NAMALWA (cell line): ENCODE data around the gene ABAT.
"Not testable (repeated sequence)": the region's sequence is repeated elsewhere in the genome, so short reads cannot be mapped to it uniquely, and the experiment has no call there.

ENCODE experiments used
- DNase-seq: peaks from one replicate; pipeline ENCODE4 v3.0.0-alpha.2; 2015; ENCODE audit warnings: low spot score

The ABAT gene

DNA sequence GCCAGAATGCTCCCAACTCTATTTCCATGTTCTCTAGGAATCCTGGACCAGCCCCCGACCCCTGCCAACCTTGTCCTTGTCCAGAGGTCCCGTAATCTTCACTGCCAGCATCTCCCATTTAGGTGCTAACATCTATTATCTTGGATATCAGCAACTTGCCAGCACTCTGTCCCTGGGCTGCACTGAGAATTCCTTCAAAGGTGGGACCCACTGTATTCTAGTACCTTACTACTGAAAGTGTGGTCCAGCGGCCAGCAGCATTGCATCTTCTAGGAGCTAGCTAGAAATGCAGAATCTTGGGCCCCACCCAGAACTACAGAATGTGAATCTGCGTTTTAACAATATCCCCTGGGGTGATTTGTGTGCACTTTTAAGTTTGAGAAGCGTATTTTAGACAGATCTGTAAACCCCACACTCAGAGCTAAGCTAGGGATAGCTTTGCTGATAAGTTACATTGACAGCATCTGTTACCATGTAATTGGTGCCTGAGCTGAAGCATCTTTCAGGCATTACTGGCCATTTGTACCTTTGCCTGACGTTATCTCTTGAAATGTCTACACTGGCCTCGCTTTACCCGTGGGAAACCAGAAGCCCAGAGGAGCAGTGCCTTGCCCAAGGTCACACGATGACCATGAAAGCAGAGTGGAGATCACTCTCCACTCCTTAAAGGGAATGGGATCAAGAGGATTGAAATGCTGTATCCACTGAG is 8.3 kb downstream of the ABAT start:
- no peak for DNase-seq

DNA sequence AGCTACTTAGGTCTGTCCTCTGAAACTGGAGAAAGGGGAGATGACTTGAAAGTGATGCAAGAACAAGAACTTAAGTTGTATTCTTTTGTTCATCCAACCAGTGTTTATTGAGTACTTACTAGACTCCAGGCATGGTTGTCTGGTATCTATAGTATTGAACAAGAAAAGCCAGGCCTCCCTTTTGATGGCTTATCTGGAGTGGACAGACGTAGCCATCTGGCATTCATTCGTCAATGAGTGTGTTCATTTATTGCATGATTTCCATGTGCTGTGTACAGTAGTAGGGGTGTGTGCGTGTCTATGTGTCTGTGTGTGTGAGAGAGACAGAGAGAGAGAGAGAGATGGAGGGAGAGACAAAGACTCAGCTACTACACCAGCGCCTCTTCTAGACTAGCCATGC is 9.2 kb downstream of the ABAT start:
- DNase-seq: no peak

DNA sequence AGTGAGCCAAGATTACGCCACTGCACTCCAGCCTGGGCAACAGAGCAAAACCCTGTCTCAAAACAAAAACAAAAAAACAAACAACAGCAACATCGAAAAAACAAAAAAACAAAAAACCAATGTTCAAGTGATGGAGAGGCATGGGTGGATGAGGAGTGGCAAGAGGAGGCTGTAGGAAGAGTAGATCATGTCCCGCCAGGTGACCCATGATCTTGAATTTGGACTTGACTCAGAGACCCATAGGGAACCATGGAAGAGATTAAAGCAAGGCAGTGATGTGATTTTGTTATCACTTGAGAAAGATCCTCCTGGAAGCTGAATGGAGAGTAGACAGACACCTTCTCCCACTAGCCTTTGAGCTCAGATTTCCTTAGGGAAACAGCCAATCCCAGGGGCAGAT is 11.2 kb downstream of the ABAT start:
- no peak for DNase-seq

DNA sequence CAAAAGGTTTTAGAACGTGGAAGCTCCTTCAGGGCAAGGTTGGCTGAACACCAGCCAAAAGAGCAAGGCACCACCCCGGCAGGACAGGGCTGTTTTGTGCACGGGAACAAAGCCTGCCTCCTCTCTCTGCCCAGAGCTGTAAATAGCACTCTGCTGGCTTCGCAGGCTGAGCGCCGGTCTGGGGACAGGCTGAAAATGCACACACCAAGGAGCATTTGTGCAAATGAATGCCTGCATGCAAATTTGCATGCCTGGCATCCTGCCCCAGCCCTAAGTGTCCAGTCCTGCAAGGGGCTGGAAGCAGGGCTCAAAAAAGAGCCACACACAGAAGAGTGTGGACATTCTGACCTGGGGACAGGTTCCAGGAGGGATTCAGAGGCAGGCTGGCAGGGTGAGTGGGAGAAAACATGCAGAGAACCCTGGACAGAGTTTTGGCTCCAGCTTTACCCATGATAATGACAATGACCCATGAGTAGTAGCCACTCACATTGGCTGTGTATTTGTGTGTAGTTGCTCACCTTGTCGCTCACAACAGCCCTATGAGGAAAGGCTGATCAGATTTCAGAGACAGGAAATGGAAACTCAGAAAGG is 11.7 kb downstream of the ABAT start:
- DNase-seq: no peak

DNA sequence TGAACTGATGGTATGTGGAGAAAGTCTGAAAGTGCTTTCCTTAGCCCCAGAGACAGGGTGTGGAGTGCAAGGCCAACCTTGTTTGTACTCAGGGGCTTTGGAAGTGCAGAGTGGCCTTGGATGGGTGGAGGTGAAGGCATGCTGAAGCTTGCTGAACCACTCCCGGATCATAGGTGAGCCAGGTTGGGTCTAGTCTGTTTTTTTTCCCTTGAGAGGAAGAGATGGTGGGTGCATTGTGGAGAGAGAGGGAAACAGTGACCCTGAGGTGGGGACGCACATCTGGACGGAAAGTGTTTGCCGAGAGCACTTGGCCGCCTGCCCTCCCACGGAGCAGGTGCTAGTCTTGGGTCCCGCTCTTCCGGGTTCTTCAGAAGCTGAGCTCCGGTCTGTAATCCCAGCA is 12.5 kb downstream of the ABAT start:
- no peak for DNase-seq

DNA sequence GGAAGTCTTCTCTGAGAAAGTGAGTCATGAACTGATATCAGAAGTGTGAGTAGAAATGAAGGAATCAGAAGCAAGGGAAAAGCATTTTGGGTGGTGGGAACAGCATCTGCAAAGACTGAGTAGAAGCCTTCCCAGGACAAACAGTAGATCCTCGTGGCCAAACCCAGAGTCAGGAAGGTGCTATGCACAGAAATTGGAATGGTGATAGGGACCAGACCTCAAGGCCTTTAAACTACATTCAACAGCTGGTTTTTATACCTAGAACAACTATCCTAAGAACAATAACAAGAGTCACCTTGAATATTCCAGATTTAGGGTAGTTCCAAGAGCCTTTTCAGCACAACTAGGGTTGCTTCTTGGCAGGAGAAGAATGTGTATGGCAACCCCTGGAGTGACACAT is 15.3 kb downstream of the ABAT start:
- DNase-seq: no peak

DNA sequence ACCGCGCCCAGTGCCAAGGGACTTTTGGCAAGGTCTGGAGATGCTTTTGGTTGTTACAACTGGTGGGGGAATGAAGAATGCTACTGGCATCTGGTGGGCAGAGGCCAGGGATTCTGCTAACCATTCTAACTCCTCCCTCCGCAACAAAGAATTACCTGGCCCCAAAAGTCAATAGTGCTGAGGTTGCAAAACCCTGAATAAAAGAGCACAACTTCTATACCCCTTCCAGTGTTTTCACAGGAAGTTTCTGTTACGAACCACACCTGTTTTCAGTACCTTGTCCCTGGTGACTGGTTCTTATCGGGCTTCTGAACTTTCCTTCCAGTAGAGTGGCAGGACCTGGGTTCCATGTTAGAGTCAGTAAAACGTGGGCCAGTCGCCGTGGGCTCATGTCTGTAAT is 17.3 kb downstream of the ABAT start:
- DNase-seq: no peak

DNA sequence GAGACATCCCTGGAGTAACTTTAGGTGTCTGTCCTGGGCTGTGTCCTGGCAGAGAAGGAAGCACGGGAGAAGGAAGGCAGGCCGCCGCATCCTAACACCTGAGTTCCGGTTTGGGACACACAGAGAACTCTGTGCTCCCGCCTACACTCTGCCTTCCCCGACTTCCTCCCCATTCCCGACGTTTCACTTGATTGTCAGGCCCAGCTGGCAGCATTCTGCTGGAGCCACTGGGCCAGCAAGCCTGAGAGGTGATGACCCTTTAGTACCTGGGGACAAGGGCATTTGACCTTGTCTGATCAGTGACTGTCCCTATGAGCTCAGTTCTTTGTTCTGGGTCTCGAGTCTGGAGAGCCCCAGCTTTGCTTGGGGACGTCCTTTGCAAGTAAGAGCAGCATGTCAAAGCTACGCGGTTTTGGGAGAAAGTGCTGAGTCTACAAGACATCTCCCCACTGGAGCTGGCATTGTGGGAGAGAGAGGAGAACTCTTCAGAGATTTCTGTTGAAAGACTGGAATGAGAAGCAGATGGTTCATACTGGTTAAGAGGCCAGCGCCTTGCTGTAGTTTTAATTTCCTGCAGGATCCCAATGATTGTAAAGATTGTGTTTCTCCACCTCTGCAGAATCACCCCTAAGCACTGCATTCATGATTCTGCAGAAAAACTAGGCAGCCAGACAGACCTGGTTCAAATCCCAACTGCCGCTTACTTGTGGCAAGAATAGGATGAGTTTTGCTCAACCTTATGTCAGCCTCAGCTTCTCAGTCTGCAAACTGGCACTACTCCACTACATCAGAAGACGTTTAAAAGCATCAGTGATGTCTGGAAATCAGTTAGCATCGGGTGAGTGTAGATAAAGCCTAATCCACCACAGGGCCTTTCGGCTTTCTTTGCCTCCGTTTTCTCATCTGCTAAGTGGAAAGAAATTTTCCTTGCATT is 20.6 kb downstream of the ABAT start:
- DNase-seq: no peak

DNA sequence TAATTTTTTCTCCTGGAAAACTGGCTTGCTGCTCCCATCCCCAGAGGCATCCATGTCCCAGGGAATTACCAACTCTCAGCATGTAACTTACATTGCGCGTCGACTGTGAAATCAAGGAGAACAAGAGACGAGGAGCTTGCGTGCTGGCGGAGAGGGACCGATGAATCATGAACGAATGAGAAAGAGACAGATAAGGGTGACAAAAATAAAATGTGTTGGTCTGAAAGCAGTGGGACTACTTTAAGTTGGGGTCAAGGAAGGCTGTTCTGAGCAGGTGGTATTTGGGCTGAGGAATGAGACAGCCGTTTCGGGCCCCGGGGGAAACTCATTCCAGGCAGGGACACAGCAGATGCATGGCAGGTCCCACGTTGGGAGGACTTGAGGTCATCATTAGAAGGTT is 22.5 kb downstream of the ABAT start:
- no peak for DNase-seq

DNA sequence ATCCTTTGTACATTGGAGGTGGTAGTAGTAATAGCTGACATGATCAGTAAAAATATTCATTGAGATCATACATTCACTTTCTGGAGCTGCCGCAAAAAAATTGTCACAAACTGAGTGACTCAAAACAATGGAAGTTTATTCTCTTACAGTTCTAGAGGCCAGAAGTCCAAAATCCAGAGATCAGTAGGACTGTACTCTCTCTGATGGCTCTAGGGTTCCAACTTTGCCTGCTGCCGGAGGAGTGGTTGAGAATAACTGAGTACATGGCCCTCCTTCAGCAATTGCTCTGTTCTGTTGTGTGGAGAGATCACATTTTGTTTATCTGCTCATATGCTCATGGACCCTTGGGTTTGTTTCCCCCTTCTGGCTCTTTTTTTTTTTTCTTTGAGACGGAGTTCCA is 23.5 kb downstream of the ABAT start:
- no peak for DNase-seq

DNA sequence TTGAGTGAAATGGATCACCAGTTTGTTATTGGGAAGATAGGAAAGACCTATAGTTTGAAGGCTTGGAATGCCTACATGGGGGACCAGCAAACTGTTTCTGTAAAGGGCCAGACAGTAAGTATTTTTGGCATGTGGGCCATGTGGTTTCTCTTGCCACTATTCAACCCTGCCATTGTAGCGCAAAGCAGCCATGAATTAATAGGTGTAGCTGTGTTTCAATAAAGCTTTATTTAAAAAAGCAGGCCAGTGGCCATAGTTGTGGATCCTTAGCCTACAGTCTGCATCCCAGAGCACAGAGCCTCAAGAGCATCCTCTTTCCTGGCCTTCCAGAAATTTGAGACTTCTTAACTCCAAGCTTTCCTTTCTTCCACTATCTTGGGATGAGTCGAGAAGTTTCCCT is 29.3 kb downstream of the ABAT start:
- no peak for DNase-seq

DNA sequence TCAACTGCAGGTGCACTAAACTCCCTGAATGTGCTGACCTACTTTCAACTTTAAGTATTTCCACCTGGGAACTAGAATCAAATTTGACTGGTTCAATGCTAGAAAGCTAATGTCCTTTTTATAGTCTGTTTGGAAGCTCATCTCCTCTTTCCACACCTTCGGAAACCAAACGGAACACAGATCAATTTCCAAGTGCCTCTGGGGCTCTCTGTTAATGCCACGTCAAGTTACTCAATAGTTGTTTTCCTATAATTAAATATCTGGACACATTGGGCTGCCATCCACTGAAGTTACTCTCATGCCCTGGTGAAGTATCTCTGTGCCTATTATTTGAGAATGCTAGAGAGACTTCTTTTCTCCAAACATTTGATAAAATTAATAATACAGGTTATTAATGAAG is 29.7 kb downstream of the ABAT start:
- DNase-seq: no peak

DNA sequence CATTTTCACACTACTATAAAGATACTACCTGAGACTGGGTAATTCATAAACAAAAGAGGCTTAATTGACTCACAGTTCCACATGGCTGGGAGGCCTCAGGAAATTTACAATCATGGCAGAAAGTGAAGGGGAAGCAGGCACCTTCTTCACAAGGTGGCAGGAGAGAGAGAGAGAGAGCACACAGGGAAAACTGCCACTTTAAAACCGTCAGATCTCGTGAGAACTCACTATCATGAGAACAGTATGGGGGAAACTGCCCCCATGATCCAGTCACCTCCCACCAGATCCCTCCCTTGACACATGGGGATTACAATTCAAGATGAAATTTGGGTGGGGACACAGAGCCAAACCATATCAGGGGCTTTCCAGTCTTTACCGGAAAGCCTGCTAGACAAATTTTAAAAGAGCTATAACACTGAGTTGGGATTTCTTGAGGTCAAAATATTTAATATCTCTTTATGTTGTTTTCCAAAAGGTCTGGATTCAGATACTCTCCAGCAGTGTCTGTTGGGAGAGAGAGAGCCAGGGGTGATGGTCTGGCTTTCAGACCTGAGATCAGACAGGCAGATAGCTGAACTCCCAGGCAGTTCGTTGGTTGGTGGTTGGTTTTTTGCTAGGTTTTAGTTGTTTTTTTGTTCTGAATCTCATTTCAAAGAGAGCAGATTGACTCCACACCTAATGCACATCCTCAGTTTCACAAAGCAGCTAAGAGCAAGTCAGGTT is 30.8 kb downstream of the ABAT start:
- not testable (repeated sequence) for DNase-seq

DNA sequence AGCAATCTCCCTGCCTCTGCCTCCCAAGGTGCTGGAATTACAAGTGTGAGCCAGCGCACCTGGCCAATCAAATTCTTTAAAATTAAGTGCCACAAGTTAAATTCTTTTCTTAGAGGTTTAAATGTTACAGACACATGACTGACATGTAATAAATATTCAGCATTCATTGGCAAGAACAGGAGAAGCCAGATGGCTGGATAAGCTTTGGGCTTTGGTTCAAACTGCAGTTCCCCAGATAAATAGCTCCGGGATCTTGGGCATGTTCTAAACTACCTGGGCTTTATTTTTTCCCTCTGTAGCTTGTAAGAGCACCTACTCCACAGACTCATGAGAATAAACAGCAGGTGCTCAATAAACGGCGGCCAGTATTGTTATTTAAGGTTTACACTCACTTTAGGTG is 34.1 kb downstream of the ABAT start:
- DNase-seq: no peak

DNA sequence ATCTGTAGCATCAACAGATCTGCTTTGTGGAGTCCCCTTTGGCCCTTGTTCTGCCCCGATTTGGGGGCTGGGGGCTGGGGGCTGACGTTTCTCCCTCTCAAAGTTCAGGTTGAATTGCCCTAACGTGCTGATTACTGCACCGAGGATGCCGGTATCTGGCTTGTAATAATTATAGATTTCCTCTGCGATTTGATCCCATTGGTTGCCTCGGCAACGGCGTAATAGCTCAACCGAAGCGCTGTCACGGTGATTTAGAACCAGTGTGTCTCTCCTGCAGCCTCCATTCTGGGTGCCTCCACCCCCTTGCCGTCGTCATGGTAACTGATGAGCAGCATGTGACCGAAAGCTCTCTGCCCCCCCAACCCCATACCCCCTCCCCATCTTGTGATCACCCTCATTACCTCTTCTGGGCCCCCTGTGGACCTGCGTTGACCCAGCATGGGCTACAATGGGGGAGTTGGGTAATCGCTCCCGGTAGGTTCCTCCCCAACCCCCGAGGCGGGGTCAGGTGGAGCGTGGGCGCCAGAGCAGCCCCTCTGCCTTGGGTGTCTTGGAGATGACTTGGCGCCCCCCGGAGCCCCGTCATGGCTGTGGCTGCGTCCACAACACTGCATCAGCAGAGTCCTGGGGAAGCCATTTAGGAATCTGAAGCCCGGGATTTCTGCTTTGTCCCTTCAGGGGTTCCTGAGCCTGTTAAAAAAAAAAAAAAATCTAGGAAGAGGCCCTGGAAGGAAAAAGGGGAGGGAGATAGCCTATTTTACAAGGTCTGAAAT is 38.4 kb downstream of the ABAT start:
- DNase-seq: no peak

DNA sequence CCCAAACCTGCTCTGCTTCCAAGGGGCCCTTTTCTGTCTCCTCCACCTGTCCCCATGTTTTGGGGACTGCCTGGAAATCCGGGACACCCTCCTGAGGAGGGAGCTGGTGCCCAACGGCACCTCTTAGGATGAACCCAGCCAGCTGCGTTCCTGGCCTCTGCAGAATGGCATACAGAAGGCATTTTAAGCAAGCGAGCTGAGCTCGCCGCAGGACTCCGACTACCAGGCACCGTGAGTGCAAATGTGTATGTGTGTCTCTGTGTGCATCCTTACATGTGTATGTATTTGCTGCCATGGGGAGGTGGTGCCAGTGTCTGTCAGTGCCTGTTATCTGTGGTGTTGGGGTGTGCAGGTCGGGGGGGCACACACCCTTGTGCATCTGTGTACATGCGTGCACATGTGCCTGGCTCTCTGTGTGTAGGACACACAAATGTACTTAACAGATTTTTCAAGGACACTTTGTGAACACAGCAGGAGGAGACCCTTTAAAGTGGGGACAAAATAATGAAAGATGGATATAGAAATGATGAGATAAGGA is 39.3 kb downstream of the ABAT start:
- no peak for DNase-seq

DNA sequence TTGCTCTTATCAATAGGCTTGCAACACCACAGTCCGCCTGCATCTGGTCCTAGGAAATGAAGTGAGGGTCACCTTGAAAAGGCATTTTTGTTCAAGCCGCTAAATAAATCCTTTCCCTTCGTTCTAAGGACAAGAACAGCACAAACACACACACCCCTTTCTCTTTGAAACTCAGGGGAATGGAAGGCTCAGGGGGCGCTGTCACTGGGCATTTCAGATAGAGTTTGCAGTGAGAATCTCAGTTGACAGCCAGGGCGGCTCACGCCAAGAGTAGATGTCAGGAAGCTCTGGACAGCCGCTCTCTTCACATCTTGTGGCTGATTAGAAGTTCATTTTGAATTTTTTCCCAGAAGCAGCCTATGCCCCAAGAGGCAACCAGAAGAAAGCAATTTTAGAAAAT is 39.8 kb downstream of the ABAT start:
- DNase-seq: no peak

DNA sequence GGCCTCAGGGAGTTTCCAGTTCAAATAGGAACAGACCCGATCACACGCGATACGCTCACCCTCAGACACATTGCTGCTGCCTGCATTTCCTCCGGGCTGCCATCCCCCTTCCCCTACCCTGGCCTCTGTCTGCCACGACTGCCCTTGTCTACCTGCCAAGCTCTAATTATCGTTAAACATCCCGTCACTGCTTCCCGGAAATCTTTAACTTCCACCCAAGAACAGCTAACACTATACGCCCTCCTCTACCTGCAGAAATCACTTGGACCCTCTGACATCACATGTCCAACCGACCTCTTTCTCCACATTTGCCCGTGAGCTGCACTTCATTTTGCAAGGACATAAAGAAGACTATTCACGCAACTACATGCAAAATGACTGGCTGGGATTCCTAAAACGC is 40.4 kb downstream of the ABAT start:
- no peak for DNase-seq

DNA sequence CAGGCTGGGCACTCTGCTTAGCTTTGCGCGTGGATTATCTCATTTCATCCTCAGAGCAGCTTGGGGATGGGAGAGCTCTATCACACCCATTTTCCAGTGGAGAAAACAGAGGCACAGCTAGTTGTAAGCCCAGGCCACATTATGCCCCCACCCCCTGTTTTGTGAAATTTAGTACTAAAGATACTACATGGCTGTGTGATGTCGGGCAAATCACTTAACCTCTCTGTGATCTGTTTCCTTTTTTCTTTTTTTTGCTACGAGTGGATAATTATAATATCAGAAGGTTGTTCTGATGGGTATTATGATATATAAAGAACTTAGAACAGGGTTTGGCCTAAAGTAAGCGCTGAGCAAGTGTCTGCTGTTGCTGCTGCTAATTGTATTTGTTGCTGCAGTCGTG is 41.6 kb downstream of the ABAT start:
- no peak for DNase-seq

DNA sequence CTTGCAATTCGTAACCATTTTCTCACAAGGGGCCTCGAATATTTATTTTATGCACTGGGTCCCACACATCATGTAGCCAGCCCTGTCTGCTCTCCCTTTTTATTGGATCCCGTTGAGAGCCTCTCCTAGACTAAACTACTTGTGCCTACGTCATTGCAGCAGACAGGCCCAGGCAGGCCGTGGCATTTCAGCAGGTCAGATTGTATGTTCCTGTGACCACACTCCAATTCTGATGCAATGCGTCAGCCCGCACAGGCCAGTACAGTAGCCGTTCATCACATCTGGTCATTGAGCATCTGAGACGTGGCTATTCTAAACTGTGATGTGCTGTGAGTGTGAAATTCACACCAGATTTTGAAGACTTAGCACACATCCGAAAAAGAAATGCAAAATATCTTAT is 42.2 kb downstream of the ABAT start:
- no peak for DNase-seq

DNA sequence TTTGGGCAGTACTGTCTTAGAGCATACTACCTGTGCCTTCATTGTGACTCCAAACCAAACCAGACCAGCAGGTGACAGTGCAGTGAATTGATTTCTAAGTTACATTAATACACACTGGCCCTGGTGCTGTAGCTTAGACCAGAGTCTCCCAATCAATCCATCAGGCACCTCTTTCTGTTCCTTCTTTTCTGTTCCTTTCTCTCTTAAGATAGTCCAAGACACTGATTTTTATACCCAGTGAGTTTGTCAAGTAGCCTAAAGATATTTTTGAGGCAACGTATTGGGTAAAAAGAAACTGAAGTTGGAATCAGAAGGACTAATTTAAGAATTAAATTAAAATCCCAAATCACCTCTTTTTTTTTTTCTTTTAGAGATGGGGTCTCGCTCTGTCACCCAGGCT is 43.1 kb downstream of the ABAT start:
- no peak for DNase-seq
